HepG2 (cell line): ENCODE results near the gene NAB2. TPM values are rescaled to one million over a fixed set of nuclear protein-coding genes. Genes with fewer than 3 reads are reported as not detected.

Experiments
- ATAC-seq: fragments of 200-7000 bp; cut with Tn5 transposase; 3 replicates; pipeline ENCODE4 v1.9.1; 2020; ENCODE audit warnings: mild to moderate bottlenecking, moderate library complexity
- BruUV-seq: library from RNA; stranded (reverse); fragments of 400-500 nt; replicated peaks from 2 replicates; lab custom pipeline; 2021; lab: Mats Ljungman, UMichigan
- CTCF ChIA-PET: fragments of 300-600 bp; formaldehyde crosslinking; extraction: SDS; loops from one replicate; lab custom pipeline; 2021; ENCODE audit warnings: low total read pairs, inconsistent platforms, low intra/inter-chr PET ratio; lab: Yijun Ruan, JAX
- POLR2A ChIA-PET: fragments of 350-600 bp; sonication (Branson Sonifier 250); formaldehyde crosslinking; loops from one replicate; lab custom pipeline; 2020; ENCODE audit warnings: antibody characterized with exemption, inconsistent platforms; lab: Yijun Ruan, JAX
- DNase-seq: peaks from one replicate; pipeline ENCODE4 v3.0.0-alpha.2; 2015; ENCODE audit warnings: low spot score
- FAIRE-seq: peaks from 3 replicates; lab custom pipeline; 2011; peaks lifted over from hg19 to GRCh38; lab: Jason Lieb, UNC
- H2AFZ ChIP-seq: one replicate; pipeline ENCODE4 v1.6.1; 2011; ENCODE audit warnings: low read length, inconsistent platforms
- H3K27ac ChIP-seq: fragments of 300-600 bp; 3 replicates; pipeline ENCODE4 v1.8.0; 2011; ENCODE audit warnings: mixed run types, mild to moderate bottlenecking, mixed read lengths, low read length, inconsistent platforms; ENCODE audit not compliant: insufficient read depth; ENCODE audit errors: extremely low read length
- H3K27me3 ChIP-seq, 2 experiments: fragments of 200-600 bp in 1 of 2; 2 replicates in 1 of 2; 3 replicates in 1 of 2; pipeline versions ENCODE4 v1.6.0 to v1.8.0; 2011; ENCODE audit warnings: low read length in 2 of 2, mild to moderate bottlenecking in 2 of 2, moderate library complexity in 2 of 2, inconsistent platforms in 1 of 2; ENCODE audit not compliant: insufficient read depth in 2 of 2, control insufficient read depth in 1 of 2
- H3K36me3 ChIP-seq, 2 experiments: fragments of 200-600 bp in 1 of 2; replicated peaks in 1 of 2; 2 replicates in 1 of 2; 3 replicates in 1 of 2; pipeline versions ENCODE4 v1.5.1 to v1.8.0; 2011; ENCODE audit warnings: low read length in 2 of 2, inconsistent platforms in 1 of 2; ENCODE audit not compliant: insufficient read depth in 2 of 2, control insufficient read depth in 1 of 2
- H3K4me1 ChIP-seq: 2 replicates; pipeline ENCODE4 v1.5.1; 2012; ENCODE audit warnings: low read length, inconsistent platforms; ENCODE audit not compliant: insufficient read depth
- H3K4me2 ChIP-seq: 2 replicates; pipeline ENCODE4 v1.6.0; 2011; ENCODE audit warnings: low read depth, low read length, inconsistent platforms
- H3K4me3 ChIP-seq, 3 experiments: fragments of 200-600 bp in 1 of 3; sonication (generic), shearing (Covaris generic) in 1 of 3; replicated peaks in 1 of 3; 2 replicates each; pipeline ENCODE4 v1.5.1; 2011 to 2016; ENCODE audit warnings: low read length in 3 of 3, inconsistent platforms in 2 of 3, low read depth in 2 of 3, mild to moderate bottlenecking in 2 of 3, control low read depth in 1 of 3, mixed read lengths in 1 of 3; ENCODE audit not compliant: insufficient read depth in 1 of 3
- H3K79me2 ChIP-seq: one replicate; pipeline ENCODE4 v1.6.1; 2011; ENCODE audit warnings: low read length, inconsistent platforms; ENCODE audit not compliant: insufficient read depth
- H3K9ac ChIP-seq: 2 replicates; pipeline ENCODE4 v1.6.0; 2011; ENCODE audit warnings: mild to moderate bottlenecking, low read depth, low read length, inconsistent platforms; ENCODE audit not compliant: insufficient read depth
- H3K9me3 ChIP-seq: 2 replicates; pipeline ENCODE4 v1.5.1; 2012; ENCODE audit warnings: mild to moderate bottlenecking, low read length
- H4K20me1 ChIP-seq: 2 replicates; pipeline ENCODE4 v1.6.0; 2011; ENCODE audit warnings: inconsistent platforms, mild to moderate bottlenecking, low read length, moderate library complexity; ENCODE audit not compliant: insufficient read depth
- ARNTL ChIP-seq: sonication (generic); formaldehyde crosslinking; IDR thresholded peaks from 2 replicates; pipeline ENCODE4 v1.4.0; 2020; ENCODE audit warnings: mild to moderate bottlenecking, missing genetic modification reagents
- FOXJ3 ChIP-seq: sonication (generic); formaldehyde crosslinking; IDR thresholded peaks from 2 replicates; pipeline ENCODE4 v1.4.0; 2020; ENCODE audit warnings: missing genetic modification reagents, mild to moderate bottlenecking, borderline replicate concordance
- GMEB2 ChIP-seq: IDR thresholded peaks from 2 replicates; pipeline ENCODE4 v1.6.1; 2016; ENCODE audit warnings: missing biosample characterization, missing genetic modification reagents, low read depth
- HMGXB4 ChIP-seq, 2 experiments: sonication (generic) in 1 of 2; formaldehyde crosslinking in 1 of 2; IDR thresholded peaks; 2 replicates each; pipeline versions ENCODE4 v1.4.0 to v1.6.1; 2018 to 2020; ENCODE audit warnings: missing genetic modification reagents in 2 of 2, borderline replicate concordance in 1 of 2, low read depth in 1 of 2, mild to moderate bottlenecking in 1 of 2, missing biosample characterization in 1 of 2
- HNRNPLL ChIP-seq: fragments of 200-400 bp; formaldehyde crosslinking; IDR thresholded peaks from 2 replicates; pipeline ENCODE4 v1.6.1; 2017; ENCODE audit warnings: mild to moderate bottlenecking, low read depth, low read length; ENCODE audit not compliant: poor library complexity, severe bottlenecking
- NR2F2 ChIP-seq: IDR thresholded peaks from 2 replicates; pipeline ENCODE4 v1.6.1; 2012; ENCODE audit warnings: low read depth, inconsistent platforms, borderline replicate concordance
- SAP130 ChIP-seq: IDR thresholded peaks from 2 replicates; pipeline ENCODE4 v1.6.1; 2016; ENCODE audit warnings: low read depth
- SIX1 ChIP-seq: sonication (generic); formaldehyde crosslinking; IDR thresholded peaks from 2 replicates; pipeline ENCODE4 v1.4.0; 2020; ENCODE audit warnings: missing genetic modification reagents, borderline replicate concordance
- TGIF2 ChIP-seq: IDR thresholded peaks from 2 replicates; pipeline ENCODE4 v1.6.1; 2016; ENCODE audit warnings: control low read depth, missing compliant biosample characterization
- ZBTB3 ChIP-seq: sonication (generic); formaldehyde crosslinking; IDR thresholded peaks from 2 replicates; pipeline ENCODE4 v1.4.0; 2020; ENCODE audit warnings: low read depth, mild to moderate bottlenecking, moderate library complexity, missing genetic modification reagents, borderline replicate concordance
- ZFX ChIP-seq: sonication (generic); formaldehyde crosslinking; IDR thresholded peaks from 2 replicates; pipeline ENCODE4 v1.4.0; 2020; ENCODE audit warnings: mild to moderate bottlenecking, low read depth, missing genetic modification reagents, moderate library complexity
- ZNF607 ChIP-seq: sonication (generic); formaldehyde crosslinking; IDR thresholded peaks from 2 replicates; pipeline ENCODE4 v1.5.1; 2020; ENCODE audit warnings: missing genetic modification reagents, mild to moderate bottlenecking, borderline replicate concordance
- ZNF850 ChIP-seq: sonication (generic); formaldehyde crosslinking; conservative IDR thresholded peaks from 2 replicates; pipeline ENCODE4 v1.9.0; 2021; ENCODE audit warnings: mild to moderate bottlenecking, missing genetic modification reagents
- WGBS: methylation state at CpG from one replicate; pipeline ENCODE4 v1.1.6; 2017; ENCODE audit warnings: low lambda C conversion rate; 5-methylcytosine and 5-hydroxymethylcytosine counted together
- in situ Hi-C: cut with HindIII; loops from 2 replicates; pipeline ENCODE4 v1.10.0; 2017; ENCODE audit warnings: low pct_unique_long_range_greater_than_20kb; ENCODE audit not compliant: extremely low pct_ligation_motif_present
- intact Hi-C: fragments of 100-400 bp; cut with micrococcal nuclease; formaldehyde crosslinking; loops from one replicate; pipeline ENCODE4 v1.10.0; 2022; ENCODE audit not compliant: unreplicated experiment
- polyA plus RNA-seq, 8 experiments: library from polyadenylated mRNA; depleted of rRNA in 3 of 8; stranded (reverse) in 7 of 8; unstranded in 1 of 8; fragments of >200 nt; fragmentation: Illumina TruSeq in 4 of 8; extraction: Trizol in 4 of 8; gene quantifications; 2 replicates each; pipeline versions ENCODE4 v1.2.1 to v1.2.3, GENCODE V29; 2011 to 2016; ENCODE audit warnings: low read depth in 4 of 8, missing spikeins in 1 of 8, mixed read lengths in 1 of 8; ENCODE audit not compliant: insufficient read depth in 1 of 8
- total RNA-seq, 5 experiments: library from RNA; depleted of rRNA; stranded (reverse); fragments of >200 nt; fragmentation: Illumina TruSeq; extraction: Trizol; gene quantifications; 2 replicates each; pipeline ENCODE4 v1.2.3, GENCODE V29; 2016; ENCODE audit warnings: low read depth in 1 of 5
- TF ChIP-seq, protein P1 (sequence below): IDR thresholded peaks from 2 replicates; pipeline ENCODE4 v1.6.1; 2016; ENCODE audit warnings: missing compliant biosample characterization, missing genetic modification reagents, borderline replicate concordance
- TF ChIP-seq, protein P2 (sequence below): sonication (generic); formaldehyde crosslinking; IDR thresholded peaks from 2 replicates; pipeline ENCODE4 v1.4.0; 2020; ENCODE audit warnings: mild to moderate bottlenecking, missing genetic modification reagents

The NAB2 gene
- total and polyA plus RNA-seq, 2 of the 13 experiments (the other 11 are each of a cell fraction or from before 2014, with no cell fraction given) = 11.7 to 12.9 TPM

DNA sequence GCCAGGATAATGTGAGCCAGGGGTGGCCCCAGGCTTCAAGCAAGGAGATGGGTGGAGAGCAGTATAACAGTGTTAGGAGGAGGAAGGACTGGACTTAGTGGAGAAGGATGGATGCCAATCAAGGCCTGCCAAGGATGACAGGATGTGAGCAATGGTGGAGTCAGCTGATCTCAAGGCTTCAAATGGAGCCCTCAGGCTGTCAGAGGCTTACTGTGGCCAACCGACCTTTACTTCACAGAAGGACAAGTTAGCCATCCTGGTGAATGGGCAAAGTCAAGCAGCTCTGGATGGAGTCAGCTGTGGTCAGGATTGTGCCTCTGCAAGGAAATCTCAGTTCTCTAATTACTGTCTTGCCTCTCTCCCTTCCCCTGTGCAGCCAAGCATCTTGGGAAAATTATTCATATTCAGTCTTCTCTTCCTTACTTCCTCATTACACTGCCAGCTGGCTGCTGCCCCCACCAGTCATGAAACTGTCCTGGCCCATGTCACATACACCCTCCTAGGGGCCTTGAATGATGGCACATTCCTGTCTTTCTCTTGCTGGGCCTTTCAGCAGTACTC is 29.9 kb downstream of the NAB2 start:
- H3K27ac ChIP-seq = no peak overlapping the region
- no peak for FAIRE-seq
- no CpG with 5 or more reads among the region's 1 CpG for WGBS
- in situ Hi-C loops = no loop called here
- H3K4me3 ChIP-seq = no peak overlapping the region
- H3K27me3 ChIP-seq = no peaks in the 10 kb centered on the region
- no peaks in the 10 kb centered on the region for H4K20me1 ChIP-seq
- H3K36me3 ChIP-seq = no peaks in the 10 kb centered on the region
- H3K4me1 ChIP-seq = peaks cover 3% of the 10 kb centered on the region
- no peak overlapping the region for H3K9ac ChIP-seq
- H3K9me3 ChIP-seq = no peaks in the 10 kb centered on the region
- H3K79me2 ChIP-seq = no peaks in the 10 kb centered on the region
- H3K4me2 ChIP-seq = no peak overlapping the region
- no TSS peak for BruUV-seq
- intact Hi-C loops = no loop called here
- POLR2A ChIA-PET = no interaction called here
- no peak for DNase-seq
- no peak for ATAC-seq
- no peak overlapping the region for H2AFZ ChIP-seq
- CTCF ChIA-PET = no interaction called here
- TF ChIP-seq NR2F2 = no peak
- TF ChIP-seq FOXJ3 (CRISPR knock-in tag) = no peak
- no peak for TF ChIP-seq HNRNPLL
- no peak for TF ChIP-seq TGIF2 (CRISPR knock-in tag)
- TF ChIP-seq, protein P1, sequence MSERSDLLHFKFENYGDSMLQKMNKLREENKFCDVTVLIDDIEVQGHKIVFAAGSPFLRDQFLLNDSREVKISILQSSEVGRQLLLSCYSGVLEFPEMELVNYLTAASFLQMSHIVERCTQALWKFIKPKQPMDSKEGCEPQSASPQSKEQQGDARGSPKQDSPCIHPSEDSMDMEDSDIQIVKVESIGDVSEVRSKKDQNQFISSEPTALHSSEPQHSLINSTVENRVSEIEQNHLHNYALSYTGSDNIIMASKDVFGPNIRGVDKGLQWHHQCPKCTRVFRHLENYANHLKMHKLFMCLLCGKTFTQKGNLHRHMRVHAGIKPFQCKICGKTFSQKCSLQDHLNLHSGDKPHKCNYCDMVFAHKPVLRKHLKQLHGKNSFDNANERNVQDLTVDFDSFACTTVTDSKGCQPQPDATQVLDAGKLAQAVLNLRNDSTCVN (CRISPR knock-in tag) = no peak
- TF ChIP-seq, protein P2, sequence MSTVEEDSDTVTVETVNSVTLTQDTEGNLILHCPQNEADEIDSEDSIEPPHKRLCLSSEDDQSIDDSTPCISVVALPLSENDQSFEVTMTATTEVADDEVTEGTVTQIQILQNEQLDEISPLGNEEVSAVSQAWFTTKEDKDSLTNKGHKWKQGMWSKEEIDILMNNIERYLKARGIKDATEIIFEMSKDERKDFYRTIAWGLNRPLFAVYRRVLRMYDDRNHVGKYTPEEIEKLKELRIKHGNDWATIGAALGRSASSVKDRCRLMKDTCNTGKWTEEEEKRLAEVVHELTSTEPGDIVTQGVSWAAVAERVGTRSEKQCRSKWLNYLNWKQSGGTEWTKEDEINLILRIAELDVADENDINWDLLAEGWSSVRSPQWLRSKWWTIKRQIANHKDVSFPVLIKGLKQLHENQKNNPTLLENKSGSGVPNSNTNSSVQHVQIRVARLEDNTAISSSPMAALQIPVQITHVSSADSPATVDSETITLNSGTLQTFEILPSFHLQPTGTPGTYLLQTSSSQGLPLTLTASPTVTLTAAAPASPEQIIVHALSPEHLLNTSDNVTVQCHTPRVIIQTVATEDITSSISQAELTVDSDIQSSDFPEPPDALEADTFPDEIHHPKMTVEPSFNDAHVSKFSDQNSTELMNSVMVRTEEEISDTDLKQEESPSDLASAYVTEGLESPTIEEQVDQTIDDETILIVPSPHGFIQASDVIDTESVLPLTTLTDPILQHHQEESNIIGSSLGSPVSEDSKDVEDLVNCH (CRISPR knock-in tag) = no peak
- TF ChIP-seq HMGXB4 (CRISPR knock-in tag; IDR thresholded peaks at IDR 0.05; ENCODE audit: borderline replicate concordance in 1 of 2, low read depth in 1 of 2) = no peak
- TF ChIP-seq GMEB2 = no peak
- no peak for TF ChIP-seq SIX1 (CRISPR knock-in tag)
- no peak for TF ChIP-seq ZFX (CRISPR knock-in tag)
- no peak for TF ChIP-seq ARNTL (CRISPR knock-in tag)
- TF ChIP-seq ZNF850 (CRISPR knock-in tag) = no peak
- TF ChIP-seq ZBTB3 (CRISPR knock-in tag) = no peak
- no peak for TF ChIP-seq ZNF607 (CRISPR knock-in tag)
- TF ChIP-seq SAP130 = no peak
